ENCODE results near the gene MMP11.

MMP11 gene

DNA sequence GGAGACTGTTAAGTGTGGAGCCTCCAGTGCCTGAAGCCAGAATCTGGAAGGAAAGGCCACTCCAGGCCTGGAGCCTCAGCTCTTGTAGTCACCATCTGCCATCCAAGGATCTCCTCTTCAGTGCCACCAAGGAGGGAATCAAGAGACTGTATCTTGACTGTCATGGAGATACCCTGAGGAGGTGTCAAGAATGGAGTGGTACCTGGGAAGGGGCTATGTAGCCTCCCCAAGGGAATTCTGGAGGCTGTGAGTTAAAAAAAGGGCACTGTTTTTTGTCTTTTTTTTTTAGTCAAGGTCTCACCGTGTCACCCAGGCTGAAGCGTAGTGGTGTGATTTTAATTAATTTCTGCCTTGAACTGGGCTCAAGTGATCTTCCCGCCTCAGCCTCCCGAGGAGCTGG lies 13.1 kb upstream of the MMP11 start:
- DNase-seq (ENCODE audit: low read depth in 2 of 2, low spot score in 1 of 2), result no peak

DNA sequence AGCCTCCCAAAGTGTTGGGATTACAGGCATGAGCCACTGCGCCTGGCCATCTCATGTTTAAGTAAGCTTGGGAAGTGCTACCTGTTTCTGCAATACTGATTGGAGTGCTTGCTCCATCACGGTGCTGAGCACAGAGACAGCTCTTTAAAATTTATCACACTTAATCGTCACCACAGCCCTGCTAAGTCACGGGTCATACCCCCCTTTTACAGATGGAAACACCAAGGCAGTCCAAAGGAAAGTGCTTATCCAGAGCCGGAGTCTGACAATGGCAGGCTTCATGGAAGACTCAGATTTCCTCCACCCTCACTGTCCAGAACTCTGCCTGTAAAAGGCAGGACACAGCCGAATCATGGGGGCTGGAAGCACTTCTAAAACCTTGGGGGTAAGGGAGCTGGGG lies 12.6 kb upstream of the MMP11 start:
- no peak for DNase-seq (ENCODE audit: low read depth in 2 of 2, low spot score in 1 of 2)

DNA sequence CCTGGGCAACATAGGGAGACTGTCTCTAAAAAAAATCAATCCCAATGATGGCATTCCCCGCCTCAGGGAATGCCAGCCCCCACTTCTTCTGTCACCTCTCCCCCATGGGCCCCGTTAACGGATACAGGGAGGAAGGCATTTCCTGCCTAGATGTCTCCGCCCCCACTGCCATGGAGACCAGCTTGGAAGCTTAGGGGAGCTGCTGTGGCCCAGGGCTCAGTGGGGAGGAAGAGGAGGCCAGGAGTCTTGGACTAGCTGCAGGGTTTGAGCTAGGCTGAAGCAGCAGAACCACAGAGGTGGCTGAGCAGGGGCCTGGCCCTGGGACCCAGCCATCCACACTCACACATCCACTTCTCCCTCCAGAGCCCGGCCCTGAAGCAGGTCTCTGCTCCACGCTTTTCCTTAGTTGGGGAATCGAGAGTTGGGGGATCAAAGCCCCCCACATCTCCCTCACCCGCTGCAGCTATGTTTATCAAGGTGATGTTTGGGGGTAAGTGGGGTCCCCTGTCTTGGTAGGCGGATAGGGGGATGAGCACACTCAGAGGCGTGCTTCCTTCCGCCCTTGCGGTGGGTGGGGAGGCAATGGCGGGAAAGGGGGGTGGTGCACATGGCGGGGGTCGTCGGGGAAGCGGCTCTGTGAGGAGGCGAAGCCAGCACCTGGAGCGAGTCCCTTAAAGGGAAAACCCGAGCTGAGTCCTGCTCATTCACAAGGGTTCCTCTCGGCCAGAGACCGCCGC lies 9.6 kb upstream of the MMP11 start, which contains the start of gene C22orf15:
C22orf15 (plus strand) TSS at position 149 of the 737 bp plus-strand sequence; CDS start at position 466, 317 bp downstream.
- DNase-seq (ENCODE audit: low read depth in 2 of 2, low spot score in 1 of 2), result no peak

DNA sequence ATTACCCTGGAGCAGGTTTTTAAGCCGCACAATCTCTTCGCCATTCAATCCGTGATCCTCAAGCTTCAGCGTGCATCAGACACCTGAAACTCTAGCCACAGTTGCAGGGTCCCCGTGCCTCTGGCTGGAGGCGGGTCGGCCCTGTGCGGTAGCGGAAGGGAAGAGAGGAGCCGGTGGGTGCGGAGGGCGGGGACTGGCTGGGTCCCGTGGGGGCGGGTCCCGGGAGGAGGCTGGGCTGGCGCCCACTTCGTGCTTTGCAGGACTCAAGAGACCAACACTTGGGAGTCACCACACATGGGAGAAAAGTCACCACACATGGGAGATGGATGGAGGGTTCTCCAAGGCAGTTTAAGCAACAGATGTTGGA lies 9.1 kb upstream of the MMP11 start:
- no peak for DNase-seq (ENCODE audit: low read depth in 2 of 2, low spot score in 1 of 2)

- DNase-seq (ENCODE audit: low read depth in 2 of 2, low spot score in 1 of 2), result no peak
Measured at GRCh38 chr22:23763954-23764353, 8.7 kb upstream of the MMP11 start.

DNA sequence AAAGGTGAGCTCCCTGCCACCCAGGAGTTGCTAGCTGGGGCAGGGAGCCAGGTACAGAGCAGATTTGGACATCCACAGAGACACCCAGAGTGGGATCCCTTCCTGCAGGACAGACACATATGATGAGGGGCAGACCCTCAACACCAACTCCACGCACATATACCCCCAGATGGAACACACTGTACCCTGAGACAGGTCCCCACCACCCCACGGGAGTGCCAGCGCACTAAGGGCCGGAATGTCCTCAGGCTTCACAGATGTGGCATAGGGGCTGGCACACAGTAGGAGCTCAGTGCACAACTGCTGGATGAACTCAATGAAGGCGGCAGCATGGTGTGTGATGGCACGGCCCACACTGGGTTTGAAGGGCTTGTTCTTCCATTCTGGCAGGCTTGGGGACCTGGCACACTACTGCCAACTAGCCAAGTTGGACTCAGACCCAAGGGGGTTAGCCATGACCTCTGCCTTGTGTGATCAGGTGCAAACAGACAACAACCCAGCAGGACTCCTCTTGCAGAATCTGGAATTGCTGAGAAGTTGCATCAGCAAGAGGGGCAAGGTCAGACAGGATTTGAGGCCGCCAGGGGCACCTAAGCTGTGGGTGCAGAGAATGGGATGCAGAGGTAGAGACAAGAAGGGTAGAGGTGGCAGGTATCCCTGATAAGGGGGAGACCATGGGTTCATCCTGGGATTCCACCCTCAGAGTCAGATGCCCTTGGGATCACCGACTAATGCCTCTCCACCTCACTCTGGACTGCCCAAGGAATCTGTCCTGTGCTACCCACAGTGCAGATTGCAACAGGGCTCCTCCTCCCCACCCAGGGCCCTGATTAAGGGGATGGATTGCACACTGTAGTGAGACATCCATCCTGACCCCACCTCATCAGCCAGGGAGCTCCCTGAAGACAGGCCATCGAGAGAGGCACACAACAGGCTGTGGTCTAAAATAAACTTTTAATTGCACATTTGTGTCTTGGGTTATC lies 7.5 kb upstream of the MMP11 start:
- no peak for DNase-seq (ENCODE audit: low read depth in 2 of 2, low spot score in 1 of 2)

GRCh38 chr22:23767303-23767672 lies 5.4 kb upstream of the MMP11 start:
- DNase-seq (ENCODE audit: low read depth in 2 of 2, low spot score in 1 of 2), result no peak

GRCh38 chr22:23767673-23768548 lies 4.7 kb upstream of the MMP11 start, which contains the start of gene CHCHD10:
CHCHD10 (minus strand) TSS chr22:23767972; CDS start chr22:23767874, 98 bp downstream.
- DNase-seq (ENCODE audit: low read depth in 2 of 2, low spot score in 1 of 2), result peak in 1 of 2 donors; percentile 57

- no peak for DNase-seq (ENCODE audit: low read depth in 2 of 2, low spot score in 1 of 2)
Measured at GRCh38 chr22:23769321-23769965, 3.2 kb upstream of the MMP11 start.

DNA sequence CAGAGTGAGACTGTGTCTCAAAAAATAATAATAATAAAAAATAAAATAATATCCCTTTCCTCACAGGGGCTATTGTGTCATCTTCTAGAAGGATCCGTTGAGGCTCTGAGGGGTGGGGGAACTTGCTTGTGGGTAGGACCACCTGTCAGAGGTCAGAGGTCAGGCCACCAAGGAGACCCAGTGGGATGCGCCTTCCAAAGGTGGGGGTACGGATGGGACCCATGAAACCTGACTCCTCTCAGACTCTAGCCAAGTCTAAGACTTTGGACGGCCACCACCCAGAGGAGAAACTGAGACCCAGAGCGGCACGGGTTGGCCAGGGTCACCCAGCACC lies 367 bp upstream of the MMP11 start:
- no peak for DNase-seq (ENCODE audit: low read depth in 2 of 2, low spot score in 1 of 2)

DNA sequence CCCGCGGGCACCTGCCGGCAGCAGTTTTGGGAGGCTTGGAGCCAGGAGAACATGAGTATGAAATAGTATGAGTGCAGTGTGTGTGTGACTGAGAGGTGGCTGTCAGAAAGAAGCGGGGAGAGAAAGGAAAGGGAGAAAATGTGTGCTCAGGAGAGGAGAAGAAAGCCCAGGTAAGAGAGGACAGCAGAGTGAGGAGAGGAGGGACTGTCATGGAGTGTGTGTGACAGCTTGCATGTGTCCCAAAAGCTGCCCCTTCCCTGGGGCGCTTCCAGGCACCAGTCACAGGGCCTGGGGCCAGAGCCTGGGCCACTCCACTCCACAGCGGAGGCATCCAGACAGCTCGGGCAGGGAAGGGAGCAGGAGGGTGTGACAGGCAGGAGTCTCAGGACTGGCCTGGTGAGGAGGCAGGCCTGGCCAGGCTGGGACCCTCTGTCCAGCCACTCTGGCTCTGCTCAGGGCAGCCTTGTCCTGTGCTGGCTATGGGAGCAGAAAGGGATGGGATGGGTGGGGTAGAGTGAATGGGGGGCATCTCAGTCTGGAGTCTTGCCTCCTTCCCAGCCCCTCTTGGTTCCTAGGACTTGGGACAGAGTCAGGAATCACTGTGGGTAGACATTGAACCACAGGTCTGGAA lies 949 bp downstream of the MMP11 start:
- no peak for DNase-seq (ENCODE audit: low read depth in 2 of 2, low spot score in 1 of 2)

DNA sequence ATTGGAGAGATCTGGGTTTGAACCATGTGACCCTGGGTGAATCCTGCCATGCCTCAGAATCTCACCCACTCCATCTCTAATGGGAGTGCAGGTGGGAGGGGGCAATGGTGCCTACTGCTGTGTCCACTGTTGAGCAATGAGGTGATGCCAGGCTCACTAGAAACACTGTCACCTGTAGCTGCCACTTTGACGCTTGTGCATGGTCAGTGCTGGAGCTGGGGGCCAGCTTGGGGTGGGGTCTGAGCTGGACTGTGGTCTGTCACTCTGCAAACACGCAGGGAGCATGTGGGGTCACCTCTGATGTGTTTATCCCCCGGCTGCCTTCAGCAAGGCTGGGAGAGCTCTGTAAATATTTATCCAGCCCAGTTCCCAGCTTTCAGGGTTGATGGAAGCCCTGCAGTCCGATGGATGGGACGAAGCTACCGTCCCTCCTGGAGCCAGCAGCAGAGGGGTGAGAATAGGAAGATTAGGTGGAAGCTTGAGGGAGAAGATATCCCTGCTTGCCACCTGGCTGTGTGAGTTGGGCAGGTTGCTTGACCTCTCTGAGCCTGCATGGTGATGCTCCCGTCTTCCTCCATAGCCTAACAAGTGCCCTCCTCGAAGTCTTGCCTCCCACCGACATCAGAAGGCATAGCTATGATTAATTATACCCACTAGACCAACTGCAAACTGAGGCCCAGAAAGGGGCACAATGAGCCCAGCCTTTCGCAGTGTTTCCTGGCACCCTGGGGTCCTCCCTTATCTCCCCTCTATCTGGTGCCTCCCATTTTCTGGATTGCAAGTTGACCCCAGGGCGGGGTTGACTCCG lies 1.7 kb downstream of the MMP11 start:
- DNase-seq (ENCODE audit: low read depth in 2 of 2, low spot score in 1 of 2), result no peak

DNA sequence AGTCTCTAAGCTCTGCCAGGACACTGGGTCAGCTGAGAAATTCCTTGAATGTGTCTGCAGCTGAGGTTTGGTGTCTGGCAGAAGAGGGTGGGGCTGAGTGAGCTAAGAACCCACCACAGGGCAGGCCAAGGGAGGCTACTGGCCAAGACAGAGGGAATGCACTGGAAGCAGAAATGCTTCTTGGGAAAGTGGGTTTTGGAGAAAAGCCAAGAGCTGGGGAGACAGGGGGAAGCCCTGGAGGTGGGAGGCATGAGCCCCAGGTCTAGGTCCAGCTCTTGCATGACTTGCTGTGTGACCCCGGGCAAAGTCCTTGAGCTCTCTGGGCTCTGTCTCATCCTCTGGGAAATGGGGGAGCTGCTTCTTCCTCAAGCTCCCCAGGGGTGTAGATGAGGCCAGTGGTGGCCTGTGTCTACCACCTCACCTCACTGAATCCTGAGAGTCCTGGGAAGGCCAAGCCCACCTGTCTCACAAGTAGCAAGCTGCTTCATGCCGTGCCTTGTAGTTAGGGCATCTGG lies 2.3 kb downstream of the MMP11 start:
- DNase-seq (ENCODE audit: low read depth in 2 of 2, low spot score in 1 of 2), result no peak

- no peak for DNase-seq (ENCODE audit: low read depth in 2 of 2, low spot score in 1 of 2)
Measured at GRCh38 chr22:23775779-23776375, 3.2 kb downstream of the MMP11 start.

- DNase-seq (ENCODE audit: low read depth in 2 of 2, low spot score in 1 of 2), result no peak
Measured at GRCh38 chr22:23777776-23778576, 5.3 kb downstream of the MMP11 start.

DNA sequence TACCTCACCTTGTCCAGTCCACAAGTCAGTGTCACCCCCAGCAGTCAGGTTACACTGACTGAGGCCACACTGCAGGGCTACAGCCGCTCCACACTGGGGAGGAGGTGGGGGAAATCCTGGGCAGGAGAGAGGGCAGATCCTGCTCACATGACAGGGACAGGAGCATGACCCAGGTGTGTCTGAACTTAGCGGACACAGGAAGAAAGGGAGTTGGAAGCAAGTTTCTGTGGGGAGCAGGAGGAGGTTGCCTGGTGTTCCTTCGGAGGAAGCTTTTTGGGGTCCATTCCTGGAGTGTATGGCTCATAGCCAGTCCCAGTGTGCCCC lies 5.9 kb downstream of the MMP11 start:
- no peak for DNase-seq (ENCODE audit: low read depth in 2 of 2, low spot score in 1 of 2)

DNA sequence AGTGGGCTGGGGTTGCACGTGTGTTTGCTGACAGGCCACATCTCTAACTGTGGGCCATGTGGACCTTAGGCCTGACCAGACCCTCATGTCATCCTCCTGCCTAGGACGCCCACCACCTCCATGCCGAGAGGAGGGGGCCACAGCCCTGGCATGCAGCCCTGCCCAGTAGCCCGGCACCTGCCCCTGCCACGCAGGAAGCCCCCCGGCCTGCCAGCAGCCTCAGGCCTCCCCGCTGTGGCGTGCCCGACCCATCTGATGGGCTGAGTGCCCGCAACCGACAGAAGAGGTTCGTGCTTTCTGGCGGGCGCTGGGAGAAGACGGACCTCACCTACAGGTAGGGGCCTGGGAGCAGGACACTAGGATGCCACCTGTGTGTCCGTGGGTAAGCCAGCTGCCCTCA lies 6.4 kb downstream of the MMP11 start:
- no peak for DNase-seq (ENCODE audit: low read depth in 2 of 2, low spot score in 1 of 2)

GRCh38 chr22:23779731-23780130 lies 7.1 kb downstream of the MMP11 start:
- no peak for DNase-seq (ENCODE audit: low read depth in 2 of 2, low spot score in 1 of 2)

Measured in stimulated activated CD8-positive, alpha-beta memory T cell treated with anti-CD3 and anti-CD28 coated beads, Interleukin-4, amount 100 ng/mL, for 1 hour (primary cell).